Colonic mucosa (tissue), 4 donors: ENCODE results near the gene IGF2R. TPM values are rescaled to one million over a fixed set of nuclear protein-coding genes. Genes with fewer than 3 reads are reported as not detected.

ENCODE experiments used
- DNase-seq: peaks from one replicate; pipeline ENCODE4 v3.0.0-alpha.2; 2020
- H3K27ac ChIP-seq: fragments of 200-600 bp; one replicate; pipeline ENCODE4 v1.8.0; 2021
- H3K27me3 ChIP-seq: fragments of 200-600 bp; one replicate; pipeline ENCODE4 v1.8.0; 2021
- H3K36me3 ChIP-seq: fragments of 200-600 bp; one replicate; pipeline ENCODE4 v1.8.0; 2021
- H3K4me1 ChIP-seq: fragments of 200-600 bp; one replicate; pipeline ENCODE4 v1.8.0; 2021; ENCODE audit warnings: mild to moderate bottlenecking
- H3K4me3 ChIP-seq: fragments of 200-600 bp; one replicate; pipeline ENCODE4 v1.8.0; 2021
- H3K9ac ChIP-seq, 2 donors: one replicate each; pipeline ENCODE4 v1.7.0; 2013; ENCODE audit warnings: control low read depth in 2 of 2, low read depth in 2 of 2, low read length in 2 of 2
- H3K9me3 ChIP-seq: fragments of 200-600 bp; one replicate; pipeline ENCODE4 v1.8.0; 2021
- CTCF ChIP-seq: fragments of 200-600 bp; IDR thresholded peaks from one replicate; pipeline ENCODE4 v1.8.0; 2022; ENCODE audit warnings: antibody characterized with exemption, mild to moderate bottlenecking
- intact Hi-C: fragments of 100-400 bp; cut with DNase I; formaldehyde crosslinking; loops from one replicate; pipeline ENCODE4 v1.14.1; 2022
- total RNA-seq, 2 donors: library from RNA; stranded (reverse); fragmentation: NEBNext Ultra II Directional in 1 of 2; extraction: Animal tissue kit (Norgen Biotek cat#: 25700) in 1 of 2; gene quantifications; one replicate each; pipeline ENCODE4 v1.2.1, GENCODE V29; 2021
- donor health status: healthy.
- donor health status: DM: no; HTN: no; CAD: no.
- donor health status: DM: no; HTN: no; CAD: no.

Gene IGF2R
- total RNA-seq, 2 donors from 2014 or later = 73.8 to 84.4 TPM

GRCh38 chr6:160103825-160104100, 134.9 kb downstream of the IGF2R start:
- intact Hi-C loops = no loop called here
- Histone ChIP-seq H3K9ac (no peak overlapping the region), H3K4me1 (no peaks in the 10 kb centered on the region), H3K9me3 (no peaks in the 10 kb centered on the region), H3K27me3 (no peaks in the 10 kb centered on the region), H3K27ac (no peak overlapping the region), H3K4me3 (no peak overlapping the region), H3K36me3 (peaks cover 7% of the 10 kb centered on the region)
- DNase-seq = no peak
- no peak for TF ChIP-seq CTCF

GRCh38 chr6:160104821-160105517, 136.1 kb downstream of the IGF2R start:
- Histone ChIP-seq H3K4me1 (no peaks in the 10 kb centered on the region), H3K27ac (no peak overlapping the region), H3K36me3 (peaks cover 7% of the 10 kb centered on the region), H3K4me3 (no peak overlapping the region), H3K9me3 (no peaks in the 10 kb centered on the region), H3K27me3 (no peaks in the 10 kb centered on the region), H3K9ac (no peak overlapping the region)
- no peak for DNase-seq
- intact Hi-C loops = no loop called here
- no peak for TF ChIP-seq CTCF

GRCh38 chr6:160106010-160106409, 137.1 kb downstream of the IGF2R start:
- intact Hi-C loops = no loop called here

GRCh38 chr6:160106701-160107100, 137.8 kb downstream of the IGF2R start:
- Histone ChIP-seq H3K4me3 (no peak overlapping the region), H3K27ac (no peak overlapping the region), H3K4me1 (no peaks in the 10 kb centered on the region), H3K27me3 (no peaks in the 10 kb centered on the region), H3K9me3 (no peaks in the 10 kb centered on the region), H3K36me3 (peaks cover 7% of the 10 kb centered on the region), H3K9ac (no peak overlapping the region)
- DNase-seq = no peak
- intact Hi-C loops = no loop called here
- no peak for TF ChIP-seq CTCF

More at GRCh38 chr6:160106010-160106409, 137.1 kb downstream of the IGF2R start:
- no peak for DNase-seq
- H3K36me3 ChIP-seq = peaks cover 7% of the 10 kb centered on the region
- no peaks in the 10 kb centered on the region for H3K27me3 ChIP-seq
- H3K4me3 ChIP-seq = no peak overlapping the region
- H3K9ac ChIP-seq = no peak overlapping the region
- H3K4me1 ChIP-seq = no peaks in the 10 kb centered on the region
- no peak for TF ChIP-seq CTCF
- no peaks in the 10 kb centered on the region for H3K9me3 ChIP-seq
- H3K27ac ChIP-seq = no peak overlapping the region

- Histone ChIP-seq H3K9ac (no peak overlapping the region), H3K27ac (no peak overlapping the region), H3K4me1 (no peaks in the 10 kb centered on the region), H3K9me3 (no peaks in the 10 kb centered on the region), H3K36me3 (peaks cover 7% of the 10 kb centered on the region), H3K27me3 (no peaks in the 10 kb centered on the region), H3K4me3 (no peak overlapping the region)
- intact Hi-C loops = no loop called here
- DNase-seq = no peak
- no peak for TF ChIP-seq CTCF
Observed at GRCh38 chr6:160108077-160108476, 139.2 kb downstream of the IGF2R start.
